Measurements from ENCODE around the gene C1orf21.

Gene C1orf21

GRCh38 chr1:184416946-184417345 lies 30.1 kb downstream of the C1orf21 start:
- no peak for TF ChIP-seq CTCF (IDR thresholded peaks at IDR 0.05; ENCODE audit: low read depth, low read length, missing control alignments)
- no peak overlapping the region for H3K4me3 ChIP-seq (ENCODE audit: low read depth, low read length)
- H3K27me3 ChIP-seq (replicated peaks) = no peaks in the 10 kb centered on the region
- DNase-seq = no peak
- H3K27ac ChIP-seq = no peak overlapping the region
- in situ Hi-C loops (cut with HindIII; ENCODE audit: low pct_ligation_motif_present, low sequenced_read_pairs) = no loop called here
- H3K36me3 ChIP-seq (replicated peaks) = no peaks in the 10 kb centered on the region

GRCh38 chr1:184417916-184418315 lies 31.1 kb downstream of the C1orf21 start:
- no peak overlapping the region for H3K4me3 ChIP-seq (ENCODE audit: low read depth, low read length)
- in situ Hi-C loops (cut with HindIII; ENCODE audit: low pct_ligation_motif_present, low sequenced_read_pairs) = no loop called here
- H3K27me3 ChIP-seq (replicated peaks) = no peaks in the 10 kb centered on the region
- TF ChIP-seq CTCF (IDR thresholded peaks at IDR 0.05; ENCODE audit: low read depth, low read length, missing control alignments) = no peak
- H3K27ac ChIP-seq = no peak overlapping the region
- no peaks in the 10 kb centered on the region for H3K36me3 ChIP-seq (replicated peaks)
- DNase-seq = no peak

GRCh38 chr1:184418652-184419349 lies 32.0 kb downstream of the C1orf21 start:
- in situ Hi-C loops (cut with HindIII; ENCODE audit: low pct_ligation_motif_present, low sequenced_read_pairs) = no loop called here
- no peaks in the 10 kb centered on the region for H3K36me3 ChIP-seq (replicated peaks)
- no peak overlapping the region for H3K4me3 ChIP-seq (ENCODE audit: low read depth, low read length)
- TF ChIP-seq CTCF (IDR thresholded peaks at IDR 0.05; ENCODE audit: low read depth, low read length, missing control alignments) = no peak
- no peak for DNase-seq
- no peaks in the 10 kb centered on the region for H3K27me3 ChIP-seq (replicated peaks)
- no peak overlapping the region for H3K27ac ChIP-seq

GRCh38 chr1:184419350-184420161 lies 32.7 kb downstream of the C1orf21 start:
- DNase-seq = no peak
- Histone ChIP-seq H3K36me3 (replicated peaks) (no peaks in the 10 kb centered on the region), H3K4me3 (ENCODE audit: low read depth, low read length) (no peak overlapping the region), H3K27me3 (replicated peaks) (no peaks in the 10 kb centered on the region), H3K27ac (no peak overlapping the region)
- in situ Hi-C loops (cut with HindIII; ENCODE audit: low pct_ligation_motif_present, low sequenced_read_pairs) = no loop called here
- TF ChIP-seq CTCF (IDR thresholded peaks at IDR 0.05; ENCODE audit: low read depth, low read length, missing control alignments) = no peak

- no peak for DNase-seq
- TF ChIP-seq CTCF (IDR thresholded peaks at IDR 0.05; ENCODE audit: low read depth, low read length, missing control alignments) = no peak
- in situ Hi-C loops (cut with HindIII; ENCODE audit: low pct_ligation_motif_present, low sequenced_read_pairs) = no loop called here
These were observed 35.8 kb downstream of the C1orf21 start for GRCh38 chr1:184422490-184423233.

More at GRCh38 chr1:184422490-184423233, 35.8 kb downstream of the C1orf21 start:
- Histone ChIP-seq H3K36me3 (replicated peaks) (no peaks in the 10 kb centered on the region), H3K4me3 (ENCODE audit: low read depth, low read length) (no peak overlapping the region), H3K27ac (no peak overlapping the region), H3K27me3 (replicated peaks) (no peaks in the 10 kb centered on the region)

All from brain microvascular endothelial cell (primary cell).